HFFc6 (cell line): ENCODE data around the gene JUNB. TPM values are rescaled to one million over a fixed set of nuclear protein-coding genes. Genes with fewer than 3 reads are reported as not detected.

Experiments used
- DNase-seq: peaks from one replicate; pipeline ENCODE4 v3.0.0-alpha.2; 2018
- H3K27ac Mint-ChIP-seq: 2 replicates; pipeline ENCODE4 v1.8.0; 2020; ENCODE audit warnings: mild to moderate bottlenecking, mixed read lengths
- H3K27me3 Mint-ChIP-seq: 2 replicates; pipeline ENCODE4 v1.8.0; 2021; ENCODE audit warnings: mild to moderate bottlenecking, moderate library complexity, mixed read lengths; ENCODE audit not compliant: insufficient read depth
- H3K36me3 Mint-ChIP-seq: 2 replicates; pipeline ENCODE4 v1.8.0; 2021; ENCODE audit warnings: low read depth, mixed read lengths
- H3K4me1 Mint-ChIP-seq: 2 replicates; pipeline ENCODE4 v1.8.0; 2020; ENCODE audit warnings: low read depth, mixed read lengths
- H3K4me3 Mint-ChIP-seq: 2 replicates; pipeline ENCODE4 v1.8.0; 2020; ENCODE audit warnings: mild to moderate bottlenecking, moderate library complexity, mixed read lengths
- H3K9me3 Mint-ChIP-seq: 2 replicates; pipeline ENCODE4 v1.8.0; 2020; ENCODE audit warnings: mild to moderate bottlenecking, mixed read lengths
- total RNA-seq, 6 experiments: library from RNA; stranded (reverse); fragmentation: NEBNext Ultra II Directional; extraction: Animal tissue kit (Norgen Biotek cat#: 25700); gene quantifications; 2 replicates in 1 of 6; 3 replicates in 5 of 6; pipeline ENCODE4 v1.2.3, GENCODE V29; 2021
- TF ChIP-seq, protein P1 (sequence below): fragments of 200-600 bp; sonication (generic); IDR thresholded peaks from 2 replicates; pipeline ENCODE4 v1.5.0; 2021; ENCODE audit warnings: antibody characterized with exemption, mild to moderate bottlenecking

The JUNB gene
- total RNA-seq, 6 experiments from 2014 or later = 52.1 to 89.2 (median 83.8) TPM

DNA sequence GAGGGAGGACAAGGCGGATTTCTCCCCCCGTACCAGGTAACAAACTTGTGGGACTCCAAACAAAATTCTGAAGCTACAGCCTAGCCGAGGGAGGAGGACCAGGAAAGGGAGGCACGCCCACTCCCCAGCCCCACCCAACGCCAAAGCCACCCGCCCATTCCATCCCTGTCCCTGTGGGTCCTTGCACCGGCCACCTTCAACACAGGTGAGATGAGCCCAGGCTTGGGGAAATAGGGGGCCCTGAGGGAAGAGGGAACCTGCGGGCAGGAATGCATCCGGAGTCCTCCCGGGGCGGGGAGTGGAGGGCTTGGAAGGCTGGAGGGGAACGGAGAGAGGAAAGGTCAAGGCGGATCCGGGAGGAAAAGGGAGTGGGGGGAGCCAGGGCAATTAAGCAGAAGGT, 39.7 kb upstream of the JUNB start, which contains the start of gene BEST2:
Gene BEST2 (plus strand): TSS at position 157 of the 400 bp plus-strand sequence. CDS start 802 bp downstream, outside the sequence.
- DNase-seq = no peak
- H3K27me3 Mint-ChIP-seq = peaks cover 13% of the 10 kb centered on the region
- TF ChIP-seq, protein P1, sequence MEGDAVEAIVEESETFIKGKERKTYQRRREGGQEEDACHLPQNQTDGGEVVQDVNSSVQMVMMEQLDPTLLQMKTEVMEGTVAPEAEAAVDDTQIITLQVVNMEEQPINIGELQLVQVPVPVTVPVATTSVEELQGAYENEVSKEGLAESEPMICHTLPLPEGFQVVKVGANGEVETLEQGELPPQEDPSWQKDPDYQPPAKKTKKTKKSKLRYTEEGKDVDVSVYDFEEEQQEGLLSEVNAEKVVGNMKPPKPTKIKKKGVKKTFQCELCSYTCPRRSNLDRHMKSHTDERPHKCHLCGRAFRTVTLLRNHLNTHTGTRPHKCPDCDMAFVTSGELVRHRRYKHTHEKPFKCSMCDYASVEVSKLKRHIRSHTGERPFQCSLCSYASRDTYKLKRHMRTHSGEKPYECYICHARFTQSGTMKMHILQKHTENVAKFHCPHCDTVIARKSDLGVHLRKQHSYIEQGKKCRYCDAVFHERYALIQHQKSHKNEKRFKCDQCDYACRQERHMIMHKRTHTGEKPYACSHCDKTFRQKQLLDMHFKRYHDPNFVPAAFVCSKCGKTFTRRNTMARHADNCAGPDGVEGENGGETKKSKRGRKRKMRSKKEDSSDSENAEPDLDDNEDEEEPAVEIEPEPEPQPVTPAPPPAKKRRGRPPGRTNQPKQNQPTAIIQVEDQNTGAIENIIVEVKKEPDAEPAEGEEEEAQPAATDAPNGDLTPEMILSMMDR = no peak
- no peak within 1 kb of the TSS for H3K4me3 Mint-ChIP-seq
- H3K4me1 Mint-ChIP-seq = no peaks in the 10 kb centered on the region
- H3K36me3 Mint-ChIP-seq = peaks cover 12% of the 10 kb centered on the region
- no peaks in the 10 kb centered on the region for H3K9me3 Mint-ChIP-seq
- no peak within 1 kb of the TSS for H3K27ac Mint-ChIP-seq

DNA sequence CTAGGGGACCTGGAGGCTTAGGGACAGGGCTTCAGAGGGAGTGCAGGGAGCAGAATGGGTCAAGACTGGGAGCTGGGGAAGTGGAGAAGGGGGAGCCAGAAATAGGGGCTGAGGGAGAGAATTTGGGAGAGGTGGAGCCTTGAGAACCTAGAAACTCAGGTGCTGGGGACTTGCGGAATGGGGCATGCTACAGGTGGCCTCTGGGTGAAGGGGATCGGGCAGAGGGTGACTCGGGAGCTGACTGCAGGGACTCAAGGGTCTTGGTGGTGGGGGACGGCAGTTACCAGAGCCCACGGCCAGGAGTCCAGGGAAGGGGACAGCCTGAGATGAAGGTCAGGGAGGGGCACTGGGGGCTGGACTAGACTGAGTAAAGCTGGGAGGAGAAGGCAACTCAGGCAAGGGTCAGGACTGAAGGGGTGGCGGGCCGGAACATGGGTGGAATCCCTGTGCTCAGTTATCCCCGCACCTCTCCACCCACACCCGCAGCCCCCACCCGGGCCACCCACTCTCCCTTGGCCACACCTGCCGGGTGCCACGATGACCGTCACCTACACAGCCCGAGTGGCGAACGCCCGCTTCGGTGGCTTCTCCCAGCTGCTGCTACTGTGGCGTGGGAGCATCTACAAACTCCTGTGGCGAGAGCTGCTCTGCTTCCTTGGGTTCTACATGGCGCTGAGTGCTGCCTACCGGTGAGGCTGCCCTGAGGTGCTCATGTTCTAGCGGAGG, 39.1 kb upstream of the JUNB start:
- no peak overlapping the region for H3K27ac Mint-ChIP-seq
- 0 out of 2 replicates have a peak, but pooled peaks cover under 1% of the 10 kb centered on the region for H3K4me1 Mint-ChIP-seq

DNA sequence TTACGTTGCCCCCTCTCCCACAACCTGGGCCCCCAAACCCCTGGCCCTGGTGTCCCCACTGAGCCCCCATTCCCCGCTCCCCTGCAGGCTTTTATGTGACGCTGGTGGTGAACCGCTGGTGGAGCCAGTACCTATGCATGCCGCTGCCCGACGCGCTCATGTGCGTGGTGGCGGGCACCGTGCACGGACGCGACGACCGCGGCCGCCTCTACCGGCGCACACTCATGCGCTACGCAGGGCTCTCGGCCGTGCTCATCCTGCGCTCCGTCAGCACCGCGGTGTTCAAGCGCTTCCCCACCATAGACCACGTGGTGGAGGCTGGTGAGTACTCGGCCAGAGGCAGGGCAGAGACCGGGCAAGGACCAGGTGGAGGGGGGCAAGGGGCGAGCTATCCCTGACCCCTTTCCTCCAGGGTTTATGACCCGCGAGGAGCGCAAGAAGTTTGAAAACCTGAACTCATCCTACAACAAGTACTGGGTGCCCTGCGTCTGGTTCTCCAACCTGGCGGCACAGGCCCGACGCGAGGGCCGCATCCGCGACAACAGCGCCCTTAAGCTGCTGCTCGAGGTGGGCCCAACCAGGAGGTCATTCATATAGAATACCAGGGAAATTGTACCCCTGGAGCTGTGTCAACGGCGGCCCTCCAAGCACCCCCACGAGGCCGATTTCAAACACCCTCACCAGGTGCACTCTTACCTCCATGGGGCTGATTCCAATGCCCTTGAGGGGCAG, 36.7 kb upstream of the JUNB start:
- 0 out of 2 replicates have a peak, but pooled peaks cover 9% of the 10 kb centered on the region for H3K4me1 Mint-ChIP-seq
- TF ChIP-seq, protein P1 = no peak
- no peak overlapping the region for H3K27ac Mint-ChIP-seq
- H3K9me3 Mint-ChIP-seq = no peaks in the 10 kb centered on the region
- no peak overlapping the region for H3K4me3 Mint-ChIP-seq
- H3K27me3 Mint-ChIP-seq = peaks cover 11% of the 10 kb centered on the region
- no peaks in the 10 kb centered on the region for H3K36me3 Mint-ChIP-seq
- no peak for DNase-seq

More for the DNA sequence above, 39.1 kb upstream of the JUNB start:
- no peak for DNase-seq
- Mint-ChIP-seq H3K4me3 (no peak overlapping the region), H3K9me3 (no peaks in the 10 kb centered on the region), H3K27me3 (peaks cover 13% of the 10 kb centered on the region), H3K36me3 (peaks cover 12% of the 10 kb centered on the region)
- TF ChIP-seq, protein P1 = no peak

DNA sequence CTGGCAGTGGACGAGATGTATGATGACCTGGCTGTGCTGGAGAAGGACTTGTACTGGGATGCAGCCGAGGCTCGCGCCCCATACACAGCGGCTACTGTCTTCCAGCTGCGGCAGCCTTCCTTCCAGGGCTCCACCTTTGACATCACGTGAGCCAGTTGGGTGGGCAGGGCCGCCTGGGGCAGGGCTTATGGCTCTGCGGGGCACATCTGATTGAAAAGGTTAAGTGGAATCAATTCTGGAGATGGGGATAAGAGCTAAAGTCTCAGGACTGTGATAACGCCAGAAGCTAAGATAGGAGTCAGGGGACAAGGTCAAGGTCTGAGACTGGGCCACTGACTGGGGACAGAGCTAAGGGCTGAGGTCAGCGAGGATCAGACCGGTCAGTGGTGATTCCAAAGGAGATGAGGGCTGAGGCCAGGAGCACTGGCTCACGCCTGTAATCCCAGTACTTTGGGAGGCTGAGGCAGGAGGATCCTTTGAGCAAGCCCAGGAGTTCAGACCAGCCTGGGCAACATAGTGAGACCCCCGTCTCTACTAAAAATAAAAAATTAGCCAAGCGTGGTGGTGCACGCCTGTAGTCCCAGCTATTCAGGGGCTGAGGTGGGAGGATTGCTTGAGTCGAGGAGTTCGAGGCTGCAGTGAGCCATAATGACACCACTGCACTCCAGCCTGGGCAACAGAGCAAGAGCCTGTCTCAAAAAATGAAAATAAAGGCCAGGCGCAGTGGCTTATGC, 35.0 kb upstream of the JUNB start:
- TF ChIP-seq, protein P1 = no peak
- Mint-ChIP-seq H3K27me3 (peaks cover 6% of the 10 kb centered on the region; the same call in 1 of the 2 replicates), H3K4me1 (0 out of 2 replicates have a peak, but pooled peaks cover 9% of the 10 kb centered on the region), H3K27ac (no peak overlapping the region), H3K4me3 (no peak overlapping the region), H3K36me3 (no peaks in the 10 kb centered on the region), H3K9me3 (no peaks in the 10 kb centered on the region)
- DNase-seq = no peak

DNA sequence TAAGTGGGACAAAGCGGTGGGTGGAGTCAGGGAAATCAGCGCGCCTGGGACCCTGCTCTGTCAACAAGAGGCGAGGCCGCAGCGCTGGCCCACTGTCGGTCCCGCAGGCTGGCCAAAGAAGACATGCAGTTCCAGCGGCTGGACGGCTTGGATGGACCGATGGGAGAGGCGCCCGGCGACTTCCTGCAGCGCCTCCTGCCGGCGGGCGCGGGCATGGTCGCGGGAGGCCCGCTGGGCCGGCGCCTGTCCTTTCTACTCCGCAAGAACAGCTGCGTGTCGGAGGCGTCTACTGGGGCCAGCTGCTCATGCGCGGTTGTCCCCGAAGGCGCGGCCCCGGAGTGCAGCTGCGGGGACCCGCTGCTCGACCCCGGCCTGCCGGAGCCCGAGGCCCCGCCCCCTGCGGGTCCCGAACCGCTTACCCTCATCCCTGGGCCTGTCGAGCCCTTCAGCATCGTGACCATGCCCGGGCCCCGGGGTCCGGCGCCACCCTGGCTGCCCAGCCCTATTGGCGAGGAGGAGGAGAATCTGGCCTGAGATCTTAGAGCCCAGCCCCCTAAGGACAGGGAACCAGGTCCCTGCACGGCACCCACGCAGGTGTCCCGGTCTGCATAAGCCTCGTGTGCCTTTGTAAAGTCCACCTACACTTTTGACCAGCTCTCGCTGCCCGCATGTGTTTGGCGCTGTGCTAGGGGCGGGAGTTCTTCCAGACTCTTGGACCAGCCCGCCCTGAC, 33.6 kb upstream of the JUNB start:
- TF ChIP-seq, protein P1 = peak; percentile 97
- Mint-ChIP-seq H3K36me3 (no peaks in the 10 kb centered on the region), H3K27ac (no peak overlapping the region), H3K27me3 (peaks cover 6% of the 10 kb centered on the region; the same call in 1 of the 2 replicates), H3K4me1 (0 out of 2 replicates have a peak, but pooled peaks cover 9% of the 10 kb centered on the region), H3K9me3 (no peaks in the 10 kb centered on the region), H3K4me3 (peak overlapping the region; percentile 83)
- DNase-seq = peak; percentile 60
